ENCODE measurements around the gene ZNF311.
"Not testable (repeated sequence)": the region's sequence is repeated elsewhere in the genome, so short reads cannot be mapped to it uniquely, and the experiment has no call there.

Gene ZNF311

DNA sequence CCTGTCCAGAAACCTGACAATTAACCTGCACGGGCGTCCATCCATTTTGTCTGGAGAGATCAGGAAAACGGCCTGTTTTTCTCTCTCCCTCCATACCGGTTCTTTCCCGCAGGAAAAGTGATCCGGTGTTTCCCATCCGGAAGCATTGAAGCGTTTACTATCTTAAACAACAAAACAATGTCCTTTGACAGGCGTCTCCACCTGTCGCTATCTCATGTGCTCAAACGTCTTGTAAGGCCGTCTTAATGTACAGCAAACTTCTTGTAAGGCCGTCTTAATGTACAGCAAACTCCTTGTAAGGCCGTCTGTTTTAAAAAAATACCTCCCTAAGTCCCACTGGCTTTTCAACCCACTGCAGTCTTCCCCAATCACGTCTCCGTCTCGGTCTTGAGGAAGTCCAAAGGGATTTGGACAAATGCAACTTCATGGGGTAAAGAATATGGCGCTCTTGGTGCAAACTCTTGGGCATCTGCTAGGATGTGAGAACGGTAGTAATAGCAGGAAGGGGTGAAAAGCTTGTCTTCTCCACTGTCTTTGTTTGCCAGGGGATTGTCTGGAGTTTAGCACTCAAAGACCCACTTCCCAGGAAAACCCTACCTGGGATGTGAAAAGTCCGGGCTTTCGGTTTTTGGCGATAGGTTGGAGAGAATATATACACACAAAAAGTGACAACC lies 51.4 kb downstream of the ZNF311 start:
- DNase-seq (ENCODE audit: low read depth), result peak; percentile 36

DNA sequence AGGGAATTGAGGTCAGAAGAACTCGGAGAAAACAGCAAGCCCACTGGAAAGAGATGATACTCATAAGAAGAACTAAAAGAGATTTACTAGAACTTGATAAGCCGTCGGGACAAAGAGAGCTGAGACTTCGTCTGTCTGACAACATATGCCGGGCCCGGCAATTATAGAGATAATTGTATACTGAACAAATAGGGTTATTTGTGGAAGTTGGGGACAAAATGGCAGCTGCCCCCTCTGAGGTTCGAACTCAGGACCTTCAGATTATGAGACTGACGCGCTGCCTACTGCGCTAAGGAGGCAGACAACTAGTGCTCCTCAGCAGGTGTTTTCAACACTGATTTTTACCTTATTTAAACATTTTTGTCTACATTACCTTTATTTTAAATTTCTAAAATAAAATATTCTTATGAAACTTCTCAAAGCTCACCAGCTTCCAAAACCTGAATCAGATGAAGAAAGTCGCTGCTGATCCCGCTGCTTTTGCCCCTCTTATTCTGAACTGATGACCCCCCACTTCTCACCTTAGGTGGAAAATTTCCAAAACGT lies 52.0 kb downstream of the ZNF311 start:
- DNase-seq (ENCODE audit: low read depth), result peak; percentile 69

DNA sequence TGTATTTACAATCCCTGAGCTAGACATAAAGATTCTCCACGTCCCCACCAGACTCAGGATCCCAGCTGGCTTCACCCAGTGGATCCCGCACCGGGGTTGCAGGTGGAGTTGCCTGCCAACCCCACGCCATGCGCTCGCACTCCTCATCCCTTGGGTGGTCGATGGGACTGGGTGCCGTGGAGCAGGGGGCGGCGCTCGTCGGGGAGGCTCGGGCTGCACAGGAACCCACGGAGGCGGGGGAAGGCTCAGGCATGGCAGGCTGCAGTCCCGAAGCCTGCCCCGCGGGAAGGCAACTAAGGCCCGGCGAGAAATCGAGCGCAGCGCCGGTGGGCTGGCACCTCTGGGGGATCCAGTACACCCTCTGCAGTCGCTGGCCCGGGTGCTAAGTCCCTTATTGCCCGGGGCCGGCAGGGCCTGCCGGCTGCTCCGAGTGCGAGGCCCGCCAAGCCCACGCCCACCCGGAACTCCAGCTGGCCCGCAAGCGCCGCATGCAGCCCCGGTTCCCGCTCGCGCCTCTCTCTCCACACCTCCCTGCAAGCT lies 55.4 kb downstream of the ZNF311 start:
- DNase-seq (ENCODE audit: low read depth), result not testable (repeated sequence)

DNA sequence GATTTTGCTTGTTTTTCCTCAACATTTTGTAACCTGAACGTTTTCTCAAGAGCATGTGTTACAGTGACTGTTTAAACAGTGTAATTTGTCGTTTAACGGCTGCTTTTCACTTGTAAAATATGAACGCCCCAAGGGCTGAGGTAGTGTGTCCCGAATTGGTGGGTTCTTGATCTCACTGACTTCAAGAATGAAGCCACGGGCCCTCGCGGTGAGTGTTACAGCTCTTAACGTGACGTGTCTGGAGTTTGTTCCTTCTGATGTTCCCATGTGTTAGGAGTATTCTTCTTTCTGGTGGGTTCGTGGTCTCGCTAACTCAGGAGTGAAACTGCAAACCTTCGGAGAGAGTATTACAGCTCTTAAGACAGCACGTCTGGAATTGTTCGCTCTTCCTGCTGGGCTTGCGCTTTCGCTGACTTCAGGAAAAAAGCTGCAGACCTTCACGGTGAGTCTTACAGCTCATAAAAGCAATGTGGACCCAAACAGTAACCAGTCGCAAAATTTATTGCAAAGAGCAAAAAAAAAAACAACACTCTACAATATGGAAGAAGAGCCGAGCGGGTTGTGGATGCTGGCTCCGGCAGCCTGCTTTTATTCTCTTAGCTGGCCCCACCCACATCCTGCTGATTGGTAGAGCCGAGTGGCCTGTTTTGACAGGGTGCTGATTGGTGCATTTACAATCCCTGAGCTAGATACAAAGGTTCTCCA lies 56.2 kb downstream of the ZNF311 start:
- DNase-seq (ENCODE audit: low read depth), result no peak

DNA sequence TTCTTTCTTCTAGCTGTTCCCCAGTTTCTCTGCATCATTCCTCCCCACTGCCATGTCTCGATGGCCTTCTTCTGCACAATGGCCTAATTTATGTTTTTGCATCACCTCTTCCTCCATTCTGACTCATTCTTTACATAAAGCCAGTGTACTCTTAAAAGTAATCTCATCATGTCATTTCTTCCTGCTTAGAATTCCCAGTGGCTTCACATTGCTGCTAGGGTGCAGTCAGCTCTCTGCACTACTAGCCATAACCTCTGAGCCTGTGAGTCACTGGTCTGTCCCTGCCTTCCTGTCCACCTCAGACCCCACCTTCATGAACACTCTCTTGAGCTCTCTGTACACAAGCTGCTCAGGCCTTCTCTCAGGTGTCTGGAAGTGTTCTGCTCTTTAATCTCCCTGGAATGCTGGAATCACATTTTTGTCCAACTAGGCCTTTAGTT lies 57.3 kb downstream of the ZNF311 start:
- DNase-seq (ENCODE audit: low read depth), result peak; percentile 52

DNA sequence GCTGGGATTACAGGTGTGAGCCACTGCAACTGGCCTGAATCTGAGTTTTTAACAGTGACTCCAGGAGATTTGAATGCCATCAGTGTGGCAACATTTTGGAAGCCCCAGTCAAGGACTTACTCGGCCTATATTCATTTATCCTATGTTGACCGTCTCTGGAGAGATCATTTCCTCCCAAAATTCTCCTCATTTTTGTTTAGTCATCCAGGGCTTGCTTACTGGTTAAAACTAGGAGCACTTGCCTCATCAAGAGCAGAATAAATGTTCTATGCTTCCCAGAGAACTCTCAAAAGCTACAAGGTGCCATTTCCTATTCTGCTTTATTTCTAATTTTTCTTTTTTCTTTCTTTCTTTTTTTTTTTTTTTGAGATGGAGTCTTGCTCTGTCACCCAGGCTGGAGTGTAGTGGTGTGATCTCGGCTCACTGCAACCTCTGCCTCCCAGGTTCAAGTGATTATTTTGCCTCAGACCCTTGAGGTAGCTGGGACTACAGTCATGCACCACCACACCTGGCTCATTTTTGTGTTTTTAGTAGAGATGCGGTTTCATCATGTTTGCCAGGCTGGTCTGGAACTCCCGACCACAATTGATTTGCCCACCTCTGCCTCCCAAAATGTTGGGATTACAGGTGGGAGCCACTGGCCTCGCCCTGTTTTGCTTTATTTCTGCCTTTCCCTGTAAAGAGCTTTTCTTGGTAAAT lies 57.9 kb downstream of the ZNF311 start:
- DNase-seq (ENCODE audit: low read depth), result no peak

DNA sequence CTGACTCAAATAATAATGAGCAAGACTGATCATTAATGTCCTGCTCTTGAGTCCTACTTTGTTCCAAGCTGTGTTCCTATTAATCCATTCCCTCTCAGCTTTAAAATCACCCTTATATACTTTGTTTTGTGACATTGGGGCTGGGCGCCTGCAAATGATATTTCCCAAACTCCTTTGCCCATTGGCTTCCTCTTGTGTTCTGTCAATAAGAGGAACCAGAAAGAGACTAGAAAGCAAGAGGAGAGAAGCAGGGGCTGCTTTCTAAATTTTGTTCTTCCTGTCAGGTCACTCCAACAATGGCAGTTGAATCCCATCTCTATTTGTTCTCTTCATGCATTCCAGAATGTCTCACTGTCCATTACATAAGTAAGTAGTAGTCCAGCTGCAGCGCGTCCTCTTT lies 59.8 kb downstream of the ZNF311 start:
- DNase-seq (ENCODE audit: low read depth), result no peak

Measured in iris pigment epithelial cell (primary cell).